SU-DHL-6 (cell line): Measurements from ENCODE around the gene TOMM34.

Source experiments
- EZH2phosphoT487 ChIP-seq: fragments of 200-600 bp; sonication (generic), shearing (Covaris generic); conservative IDR thresholded peaks from 2 replicates; pipeline ENCODE4 v1.6.1; 2018; ENCODE audit warnings: mild to moderate bottlenecking, antibody characterized with exemption, low read length, moderate library complexity, mixed read lengths
- TF ChIP-seq, protein P1 (sequence below): fragments of 200-600 bp; sonication (generic); IDR thresholded peaks from one replicate; pipeline ENCODE4 v1.5.1; 2017; ENCODE audit warnings: antibody characterized with exemption, mild to moderate bottlenecking, low read length, moderate library complexity; ENCODE audit not compliant: insufficient read depth, poor library complexity, severe bottlenecking

DNA sequence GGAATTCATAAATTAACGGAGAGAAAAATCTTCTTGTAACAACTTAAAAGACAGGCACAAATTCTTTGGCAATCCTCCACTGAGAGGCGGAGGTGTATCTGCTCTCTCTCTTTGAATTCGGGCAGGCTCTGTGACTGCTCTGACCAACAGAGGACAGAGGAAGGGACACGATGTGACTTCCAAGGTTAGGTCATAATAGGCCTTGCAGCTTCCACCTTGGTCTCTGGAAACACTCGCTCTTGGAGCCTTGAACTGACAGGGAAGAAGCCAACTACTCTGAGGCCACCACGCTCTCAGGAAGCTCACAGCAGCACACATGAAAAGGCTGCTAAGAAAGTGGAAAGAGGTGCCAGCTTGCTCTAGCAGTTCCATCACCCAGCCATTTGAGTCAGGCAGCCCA lies 14.9 kb downstream of the TOMM34 start:
- TF ChIP-seq, protein P1, sequence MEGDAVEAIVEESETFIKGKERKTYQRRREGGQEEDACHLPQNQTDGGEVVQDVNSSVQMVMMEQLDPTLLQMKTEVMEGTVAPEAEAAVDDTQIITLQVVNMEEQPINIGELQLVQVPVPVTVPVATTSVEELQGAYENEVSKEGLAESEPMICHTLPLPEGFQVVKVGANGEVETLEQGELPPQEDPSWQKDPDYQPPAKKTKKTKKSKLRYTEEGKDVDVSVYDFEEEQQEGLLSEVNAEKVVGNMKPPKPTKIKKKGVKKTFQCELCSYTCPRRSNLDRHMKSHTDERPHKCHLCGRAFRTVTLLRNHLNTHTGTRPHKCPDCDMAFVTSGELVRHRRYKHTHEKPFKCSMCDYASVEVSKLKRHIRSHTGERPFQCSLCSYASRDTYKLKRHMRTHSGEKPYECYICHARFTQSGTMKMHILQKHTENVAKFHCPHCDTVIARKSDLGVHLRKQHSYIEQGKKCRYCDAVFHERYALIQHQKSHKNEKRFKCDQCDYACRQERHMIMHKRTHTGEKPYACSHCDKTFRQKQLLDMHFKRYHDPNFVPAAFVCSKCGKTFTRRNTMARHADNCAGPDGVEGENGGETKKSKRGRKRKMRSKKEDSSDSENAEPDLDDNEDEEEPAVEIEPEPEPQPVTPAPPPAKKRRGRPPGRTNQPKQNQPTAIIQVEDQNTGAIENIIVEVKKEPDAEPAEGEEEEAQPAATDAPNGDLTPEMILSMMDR: no peak
- no peak for TF ChIP-seq EZH2phosphoT487
